Stimulated activated CD8-positive, alpha-beta memory T cell treated with anti-CD3 and anti-CD28 coated beads, Interleukin-2, amount 100 ng/mL, for 48 hours (primary cell): ENCODE results near the gene DDX1.

ENCODE experiments used
- DNase-seq, 2 donors: peaks; one replicate each; pipeline ENCODE4 v3.0.0-alpha.2; 2020; ENCODE audit warnings: low read depth in 2 of 2

The DDX1 gene

GRCh38 chr2:15663802-15664201, 72.1 kb downstream of the DDX1 start:
- no peak for DNase-seq

DNA sequence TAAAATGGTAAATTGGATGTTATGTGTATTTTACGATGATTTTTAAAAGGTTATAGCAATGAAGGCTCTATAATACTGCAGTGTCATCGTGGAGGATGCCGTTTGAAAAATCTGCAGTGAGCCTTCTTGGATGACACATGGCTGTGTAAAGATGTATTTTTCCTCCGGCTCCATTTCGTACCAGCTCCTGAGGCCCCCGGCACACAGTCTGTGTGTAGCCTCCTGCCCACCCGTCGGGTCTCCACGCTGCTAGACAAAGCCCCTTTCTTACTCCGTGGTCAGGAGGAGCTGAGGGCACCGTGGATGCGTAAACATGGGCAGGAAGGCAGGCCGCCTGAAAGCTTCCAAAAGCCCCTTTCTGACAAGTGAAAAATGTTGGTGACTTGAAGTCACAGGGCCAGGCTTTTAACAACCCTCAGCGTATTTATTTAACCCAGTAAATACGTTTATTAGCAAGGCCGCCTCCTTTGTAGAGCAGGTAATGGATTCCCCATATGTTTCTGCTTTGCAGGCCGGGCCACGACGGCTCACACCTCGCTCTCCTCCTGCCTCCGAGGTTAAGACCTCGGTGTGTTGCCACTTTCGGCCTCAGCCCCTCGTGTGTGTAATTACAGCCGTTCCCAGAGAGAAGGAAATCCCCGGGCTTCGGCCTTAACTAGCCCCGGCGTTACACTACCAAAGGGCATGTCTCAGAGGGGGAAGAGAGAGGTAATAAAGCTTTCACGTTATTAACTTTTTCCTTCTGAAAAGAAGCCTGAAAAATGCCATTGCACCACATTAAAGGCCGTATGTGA, 72.8 kb downstream of the DDX1 start:
- DNase-seq: no peak

DNA sequence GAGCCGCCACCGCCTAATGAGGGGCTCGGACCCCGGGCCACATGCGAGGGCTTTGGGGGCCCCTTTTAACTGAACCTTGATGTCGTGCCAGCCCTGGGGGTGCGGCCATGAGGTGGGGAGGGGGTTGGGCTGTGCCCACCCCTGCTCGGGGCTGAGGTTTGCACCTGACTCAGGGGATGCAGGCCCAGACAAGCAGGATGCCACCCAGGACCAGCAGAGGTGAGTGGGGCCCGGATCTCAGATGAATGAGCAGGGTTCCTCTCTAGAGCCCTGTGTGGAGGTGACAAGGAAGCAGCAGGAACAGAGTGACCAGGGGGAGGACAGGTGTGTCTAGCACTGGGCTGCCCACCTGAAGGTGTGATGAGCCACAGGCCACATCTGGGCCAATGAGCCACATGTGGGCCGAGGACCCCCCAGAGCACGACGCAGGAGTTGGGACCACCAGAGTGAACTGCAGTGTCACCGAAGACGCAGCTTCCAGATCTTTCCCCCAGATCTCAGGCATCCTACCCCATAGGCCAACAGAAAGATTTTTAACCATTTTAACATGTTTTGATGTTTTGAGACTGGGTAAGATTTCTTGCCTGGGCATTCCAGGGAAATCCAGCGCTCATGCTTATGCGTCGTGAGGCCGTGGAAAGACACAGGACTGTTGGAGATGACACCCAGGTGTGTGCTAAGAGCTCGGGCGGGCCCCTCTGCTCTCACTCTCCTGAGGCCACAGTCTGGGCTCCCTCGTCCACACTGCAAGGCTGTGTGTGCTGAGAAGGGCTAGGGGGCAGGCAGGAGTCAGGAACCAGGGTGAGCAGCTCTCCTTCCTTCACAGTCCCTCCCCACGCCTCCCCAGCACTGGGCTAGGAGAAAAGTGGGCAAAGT, 73.6 kb downstream of the DDX1 start:
- DNase-seq: no peak

- DNase-seq: no peak
Observed at GRCh38 chr2:15665943-15666460, 74.3 kb downstream of the DDX1 start.

GRCh38 chr2:15666861-15667808, 75.5 kb downstream of the DDX1 start:
- DNase-seq: no peak

GRCh38 chr2:15667809-15668556, 76.3 kb downstream of the DDX1 start:
- no peak for DNase-seq

DNA sequence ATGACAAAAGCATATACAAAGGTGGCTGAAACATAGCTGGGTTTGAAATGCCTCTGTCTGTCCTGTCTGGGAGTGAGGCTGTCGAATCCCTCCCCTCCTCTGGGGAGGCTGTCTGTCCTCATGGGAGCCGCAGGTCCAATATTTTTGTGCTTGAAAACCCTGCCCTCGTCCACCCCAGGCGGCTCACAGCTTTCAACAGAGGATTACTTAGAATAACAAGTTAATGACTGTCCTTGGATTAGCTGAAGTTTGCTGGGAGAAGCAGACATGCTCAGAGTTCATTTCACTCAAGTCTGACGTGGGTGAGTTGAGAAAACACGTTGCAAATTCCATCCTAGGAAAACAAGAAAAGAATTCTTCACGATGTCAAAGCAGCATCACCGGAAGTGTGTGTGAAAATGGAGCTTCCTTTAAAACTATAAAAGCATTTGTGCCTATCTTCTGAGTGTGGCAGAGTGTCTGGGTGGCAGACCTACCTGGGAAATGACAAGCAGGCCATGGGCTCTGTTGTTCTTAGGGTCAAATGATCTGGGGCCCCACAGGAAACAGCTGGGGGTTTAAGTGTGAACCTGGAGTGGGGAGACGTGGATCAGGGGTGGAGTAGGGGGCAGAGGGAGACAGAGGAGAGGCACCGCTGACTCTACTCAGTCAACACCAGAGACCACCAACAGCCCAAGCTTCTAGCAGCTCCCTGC, 77.1 kb downstream of the DDX1 start:
- no peak for DNase-seq

DNA sequence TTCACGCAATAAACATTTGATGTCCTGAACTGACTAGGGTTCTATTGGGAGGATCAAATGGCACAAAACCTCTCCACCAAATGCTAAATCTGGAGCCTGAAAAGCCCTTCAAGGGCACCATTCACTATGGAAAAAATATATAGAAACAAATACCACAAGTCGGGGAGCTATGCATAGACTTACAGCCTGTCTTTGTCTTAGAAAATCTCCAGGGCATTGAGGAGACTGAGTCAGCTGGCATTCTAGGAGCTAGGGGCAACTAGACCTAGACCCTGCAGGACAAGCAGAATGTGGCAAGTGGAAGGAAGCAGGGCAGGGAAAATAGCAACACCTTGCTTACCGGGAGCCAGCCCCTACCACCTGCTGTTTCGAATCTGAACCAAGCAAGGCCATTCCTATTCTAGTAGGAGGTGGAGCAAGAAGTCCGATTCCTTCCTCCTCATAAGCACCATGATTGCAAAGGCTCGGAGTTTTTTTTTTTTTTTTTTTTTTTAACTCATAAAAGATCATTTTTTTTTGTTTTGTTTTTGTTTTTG, 77.8 kb downstream of the DDX1 start:
- DNase-seq: no peak

- no peak for DNase-seq
Observed at GRCh38 chr2:15670469-15670868, 78.8 kb downstream of the DDX1 start.

- DNase-seq: no peak
Observed at GRCh38 chr2:15670981-15671380, 79.3 kb downstream of the DDX1 start.

DNA sequence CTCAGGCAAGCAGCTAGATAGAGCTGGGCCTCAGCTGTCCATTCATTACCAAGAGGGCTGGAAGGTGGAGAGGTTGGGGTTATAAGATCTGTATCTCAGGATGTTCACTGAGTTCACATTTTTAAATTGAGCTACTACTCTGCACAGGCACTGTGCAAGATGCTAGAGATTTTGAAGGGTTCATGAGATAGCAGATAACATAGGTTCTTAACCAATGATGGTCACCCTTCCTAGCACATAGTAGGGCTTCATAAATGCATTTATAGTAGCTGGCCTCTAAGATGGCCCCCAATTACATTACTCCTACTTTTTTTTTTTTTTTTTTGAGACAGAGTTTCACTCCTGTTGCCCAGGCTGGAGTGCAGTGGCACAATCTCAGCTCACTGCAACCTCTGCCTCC, 79.7 kb downstream of the DDX1 start:
- DNase-seq: no peak

- no peak for DNase-seq
Observed at GRCh38 chr2:15671842-15672815, 80.5 kb downstream of the DDX1 start.

DNA sequence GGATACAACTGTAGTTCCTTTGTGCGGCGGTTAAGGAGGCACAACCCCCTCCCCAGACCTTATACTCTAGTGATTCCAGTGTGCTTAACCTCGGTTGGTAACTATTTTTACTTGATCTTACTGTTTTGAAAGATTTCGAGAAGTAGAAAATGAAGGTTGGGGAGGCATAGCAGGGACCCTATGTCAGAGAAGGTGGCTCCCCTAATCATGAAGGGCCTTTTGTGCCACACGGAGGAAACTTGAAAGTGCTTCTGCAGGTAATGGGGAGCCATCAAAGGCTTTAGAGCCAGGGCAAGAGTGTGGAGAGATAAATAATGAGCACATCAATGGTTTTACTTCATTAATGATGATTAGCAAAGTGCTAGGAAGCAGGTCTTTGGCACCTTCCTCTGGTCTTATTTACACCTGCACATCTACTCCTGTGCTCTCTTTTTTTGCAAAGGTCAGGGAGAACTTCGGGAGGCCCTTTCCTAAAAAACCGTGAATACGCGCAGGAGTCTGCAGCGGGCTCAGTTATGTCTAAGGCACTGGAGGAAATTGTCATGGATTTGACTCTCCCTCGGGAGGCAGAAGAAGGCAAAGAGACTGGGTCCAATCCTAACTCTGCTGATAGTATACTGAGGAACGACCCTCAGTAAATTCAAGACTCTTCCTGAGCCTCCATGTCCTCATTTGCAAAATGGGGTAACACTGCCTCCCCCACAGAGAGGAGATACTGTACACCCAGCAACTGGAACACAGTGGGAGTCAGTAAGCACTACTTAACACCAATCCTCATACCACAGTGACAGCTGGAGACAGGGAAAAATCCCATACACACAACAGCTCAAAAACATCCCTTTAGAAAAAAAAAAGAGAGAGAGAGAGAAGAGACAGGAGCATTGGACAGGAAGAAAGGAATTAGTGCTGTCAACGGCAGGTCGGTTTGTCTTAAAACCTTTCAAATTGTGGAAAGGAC, 81.6 kb downstream of the DDX1 start:
- DNase-seq: no peak

DNA sequence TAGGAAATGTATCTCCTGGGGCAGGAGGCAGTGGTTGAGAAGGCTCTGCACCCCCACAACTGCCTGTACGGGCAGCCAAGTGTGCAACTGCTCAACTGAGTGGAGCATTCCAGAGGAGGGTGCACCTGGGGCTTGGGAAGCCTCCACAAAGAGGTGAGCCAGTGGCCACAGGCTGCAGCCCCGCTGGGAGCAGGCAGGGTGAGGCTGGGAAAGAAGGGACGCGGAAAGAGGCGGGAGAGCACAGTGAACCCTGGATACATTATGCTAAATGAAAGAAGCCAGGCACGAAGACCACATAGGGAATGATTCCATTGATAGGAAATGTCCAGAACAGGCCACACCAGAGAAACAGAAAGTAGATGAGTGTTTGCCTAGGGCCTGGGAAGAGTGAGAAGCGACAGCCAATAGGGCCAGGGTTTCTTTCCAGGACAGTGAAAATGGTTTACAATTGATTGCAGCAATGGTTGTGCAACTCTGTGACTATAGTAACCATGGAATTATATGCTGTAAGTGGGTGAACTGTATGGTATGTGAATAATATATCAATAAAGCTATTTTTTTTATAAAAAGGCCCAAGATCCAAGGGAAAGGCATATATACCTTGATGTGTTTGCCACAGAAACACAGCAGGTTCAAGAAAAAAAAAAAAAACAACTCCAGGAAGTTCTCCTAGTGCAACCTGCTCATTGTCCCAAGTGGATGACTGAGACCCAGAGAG, 82.4 kb downstream of the DDX1 start:
- no peak for DNase-seq

GRCh38 chr2:15674637-15675455, 83.2 kb downstream of the DDX1 start:
- no peak for DNase-seq
